GM12874 (cell line): Measurements from ENCODE around the gene P4HB.

Experiments
- TF ChIP-seq, protein P1 (sequence below): IDR thresholded peaks from 2 replicates; pipeline ENCODE4 v1.5.1; 2011; ENCODE audit warnings: low read depth, mild to moderate bottlenecking, control low read depth, low read length, moderate library complexity; ENCODE audit not compliant: insufficient read depth

P4HB gene

GRCh38 chr17:81845361-81845760, 15.0 kb downstream of the P4HB start:
- TF ChIP-seq, protein P1, sequence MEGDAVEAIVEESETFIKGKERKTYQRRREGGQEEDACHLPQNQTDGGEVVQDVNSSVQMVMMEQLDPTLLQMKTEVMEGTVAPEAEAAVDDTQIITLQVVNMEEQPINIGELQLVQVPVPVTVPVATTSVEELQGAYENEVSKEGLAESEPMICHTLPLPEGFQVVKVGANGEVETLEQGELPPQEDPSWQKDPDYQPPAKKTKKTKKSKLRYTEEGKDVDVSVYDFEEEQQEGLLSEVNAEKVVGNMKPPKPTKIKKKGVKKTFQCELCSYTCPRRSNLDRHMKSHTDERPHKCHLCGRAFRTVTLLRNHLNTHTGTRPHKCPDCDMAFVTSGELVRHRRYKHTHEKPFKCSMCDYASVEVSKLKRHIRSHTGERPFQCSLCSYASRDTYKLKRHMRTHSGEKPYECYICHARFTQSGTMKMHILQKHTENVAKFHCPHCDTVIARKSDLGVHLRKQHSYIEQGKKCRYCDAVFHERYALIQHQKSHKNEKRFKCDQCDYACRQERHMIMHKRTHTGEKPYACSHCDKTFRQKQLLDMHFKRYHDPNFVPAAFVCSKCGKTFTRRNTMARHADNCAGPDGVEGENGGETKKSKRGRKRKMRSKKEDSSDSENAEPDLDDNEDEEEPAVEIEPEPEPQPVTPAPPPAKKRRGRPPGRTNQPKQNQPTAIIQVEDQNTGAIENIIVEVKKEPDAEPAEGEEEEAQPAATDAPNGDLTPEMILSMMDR, result no peak

DNA sequence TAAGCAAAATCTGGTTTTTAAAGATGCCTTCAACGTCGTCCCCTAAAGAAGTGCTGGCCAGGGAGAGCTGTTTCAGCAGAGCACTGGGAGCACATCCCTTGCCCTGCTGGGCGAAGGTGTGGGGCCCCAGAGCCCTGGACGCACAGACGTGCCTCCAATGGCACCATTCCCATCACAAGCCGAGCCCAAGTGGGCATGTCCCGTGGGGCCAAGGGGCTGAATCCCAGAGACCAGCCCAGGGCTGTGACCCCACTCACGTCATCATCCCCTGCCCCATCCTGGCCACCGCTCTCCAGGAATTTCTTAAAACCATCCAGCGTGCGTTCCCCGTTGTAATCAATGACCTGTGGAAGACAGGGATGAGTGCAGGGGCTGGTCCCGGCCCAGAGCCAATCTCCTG, 15.4 kb downstream of the P4HB start:
- TF ChIP-seq, protein P1, result no peak

- TF ChIP-seq, protein P1, result no peak
These were observed 15.9 kb downstream of the P4HB start for GRCh38 chr17:81844327-81844851.

DNA sequence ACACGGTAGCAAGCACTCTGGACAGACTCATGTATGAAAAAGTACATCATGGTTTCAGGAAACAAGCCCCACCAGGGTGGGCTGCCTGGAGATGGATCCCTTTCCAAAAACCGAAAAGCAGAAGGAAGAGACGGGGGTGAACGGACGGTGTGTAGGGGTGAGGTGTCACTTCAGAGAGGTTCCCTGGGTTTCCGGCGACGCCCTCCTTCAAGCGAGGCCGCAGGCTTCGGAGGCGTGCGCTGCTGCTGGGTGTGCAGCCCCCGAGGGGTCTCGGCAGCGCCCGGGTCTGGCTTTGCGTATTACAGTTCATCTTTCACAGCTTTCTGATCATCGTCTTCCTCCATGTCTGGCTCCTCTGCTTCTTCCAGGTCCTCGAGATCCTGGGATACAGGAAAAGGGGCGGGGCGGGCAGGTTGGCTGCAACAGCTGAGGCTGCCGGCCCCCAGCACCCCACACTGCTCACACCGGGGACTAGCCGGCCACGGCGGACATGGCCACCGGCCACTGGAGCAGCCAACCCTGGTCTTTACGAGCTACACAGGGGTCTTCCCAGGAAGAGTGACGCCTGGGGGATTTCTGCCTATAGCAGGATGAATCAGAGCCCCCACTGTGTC, 16.5 kb downstream of the P4HB start:
- TF ChIP-seq, protein P1, result no peak

DNA sequence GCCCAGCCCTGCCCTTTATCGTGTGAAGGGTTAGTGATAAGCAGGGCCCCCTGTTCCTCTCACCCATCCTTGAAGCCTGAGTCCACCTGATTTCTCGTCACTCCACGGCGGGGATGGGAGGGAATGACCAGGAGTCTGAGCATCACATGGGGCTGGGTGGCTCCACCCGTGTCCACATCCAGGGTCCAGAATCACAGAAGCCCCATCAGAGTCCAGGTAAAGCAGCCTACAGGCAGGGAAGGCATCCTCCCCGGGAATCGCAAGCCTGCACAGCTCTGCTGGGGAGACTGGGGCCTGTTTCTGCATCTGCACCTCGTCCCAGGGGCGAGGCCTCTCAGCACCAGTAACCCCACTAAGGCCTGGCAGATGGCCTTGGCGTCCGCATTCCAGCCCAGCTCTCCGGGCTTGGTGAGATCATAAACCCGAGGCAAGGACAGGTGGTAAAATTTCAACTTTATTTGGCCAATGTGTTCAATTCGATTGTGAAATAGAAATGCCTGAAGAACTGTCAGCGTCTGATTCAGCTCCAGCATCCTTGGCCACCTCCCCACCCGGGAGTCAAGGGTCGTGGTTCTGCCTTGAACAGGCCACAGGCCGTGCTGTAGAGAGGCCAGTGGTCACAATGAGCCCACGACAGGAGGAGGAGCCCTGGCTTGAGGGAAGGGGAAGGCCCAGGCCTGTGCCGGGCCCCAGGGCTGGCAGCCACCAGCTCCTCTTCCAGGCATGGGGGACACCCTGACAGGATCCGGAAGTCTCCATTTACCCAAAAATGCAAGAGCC, 17.4 kb downstream of the P4HB start:
- TF ChIP-seq, protein P1, result no peak

DNA sequence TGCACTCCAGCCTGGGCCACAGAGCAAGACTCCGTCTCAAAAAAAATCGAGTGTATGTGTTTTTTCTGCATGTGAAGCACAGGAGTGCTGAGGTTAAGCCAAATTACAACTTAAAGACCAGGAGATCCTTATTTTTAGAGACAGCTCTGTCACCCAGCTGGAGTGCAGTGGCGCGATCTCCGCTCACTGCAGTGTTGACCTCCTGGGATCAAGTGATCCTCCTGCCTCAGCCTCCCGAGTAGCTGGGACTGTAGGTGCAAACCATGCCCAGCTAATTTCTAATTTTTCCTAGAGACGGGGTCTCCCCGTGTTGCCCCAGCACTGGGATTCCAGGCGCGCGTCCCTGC, 18.0 kb downstream of the P4HB start:
- TF ChIP-seq, protein P1, result no peak

DNA sequence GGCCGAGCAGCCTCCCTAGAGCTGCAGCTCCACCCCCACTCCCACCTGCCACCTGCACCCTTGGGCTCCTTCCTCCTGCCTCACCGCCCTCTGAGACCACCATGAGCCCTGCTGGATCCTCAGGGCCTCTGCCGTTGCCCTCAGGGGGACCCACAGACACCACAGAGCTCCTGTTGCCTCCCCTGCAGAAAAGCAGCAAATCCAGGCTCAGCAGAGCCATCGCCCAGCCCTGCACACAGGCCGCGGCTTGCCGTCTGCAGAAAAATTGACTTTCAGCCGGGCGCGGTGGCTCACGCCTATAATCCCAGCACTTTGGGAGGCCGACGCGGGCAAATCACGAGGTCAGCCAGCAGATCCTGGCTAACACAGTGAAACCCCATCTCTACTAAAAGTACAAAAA, 18.5 kb downstream of the P4HB start:
- TF ChIP-seq, protein P1, result no peak
